AG04450 (cell line): Measurements from ENCODE around the gene USH2A. TPM values are rescaled to one million over a fixed set of nuclear protein-coding genes. Genes with fewer than 3 reads are reported as not detected.
"Not testable (repeated sequence)": the region's sequence is repeated elsewhere in the genome, so short reads cannot be mapped to it uniquely, and the experiment has no call there.

Experiments
- CTCF ChIA-PET: fragments of 300-600, 350-600 bp; formaldehyde crosslinking; extraction: SDS; loops from one replicate; lab custom pipeline; 2022; ENCODE audit warnings: antibody characterized with exemption, inconsistent platforms; lab: Charles Lee
- POLR2A ChIA-PET: fragments of 350-600 bp; formaldehyde crosslinking; extraction: SDS; loops from one replicate; lab custom pipeline; 2021; ENCODE audit warnings: antibody characterized with exemption, inconsistent platforms; lab: Yijun Ruan, JAX
- DNase-seq: peaks from one replicate; pipeline ENCODE4 v3.0.0-alpha.2; 2011; ENCODE audit warnings: low read depth, low spot score
- H3K27ac ChIP-seq: one replicate; pipeline ENCODE4 v1.5.1; 2012; ENCODE audit warnings: low read depth, low read length, control low read depth
- H3K27me3 ChIP-seq: one replicate; pipeline ENCODE4 v1.6.0; 2012; ENCODE audit warnings: low read length; ENCODE audit not compliant: control insufficient read depth, insufficient read depth
- H3K4me3 ChIP-seq: 2 replicates; pipeline ENCODE4 v1.5.1; 2011; ENCODE audit warnings: mild to moderate bottlenecking, low read depth, low read length, control low read depth
- H3K9me3 ChIP-seq: 2 replicates; pipeline ENCODE4 v1.5.1; 2012; ENCODE audit warnings: low read length; ENCODE audit not compliant: control insufficient read depth, insufficient read depth
- polyA plus RNA-seq: library from polyadenylated mRNA; depleted of rRNA; stranded (reverse); fragments of >200 nt; gene quantifications from 2 replicates; pipeline ENCODE4 v1.2.3, GENCODE V29; 2011
- TF ChIP-seq, protein P1 (sequence below): IDR thresholded peaks from 2 replicates; pipeline ENCODE4 v1.5.1; 2011; ENCODE audit warnings: low read depth, low read length, control low read depth, inconsistent platforms

USH2A gene
- polyA plus RNA-seq, 1 experiment = 0.01 TPM

DNA sequence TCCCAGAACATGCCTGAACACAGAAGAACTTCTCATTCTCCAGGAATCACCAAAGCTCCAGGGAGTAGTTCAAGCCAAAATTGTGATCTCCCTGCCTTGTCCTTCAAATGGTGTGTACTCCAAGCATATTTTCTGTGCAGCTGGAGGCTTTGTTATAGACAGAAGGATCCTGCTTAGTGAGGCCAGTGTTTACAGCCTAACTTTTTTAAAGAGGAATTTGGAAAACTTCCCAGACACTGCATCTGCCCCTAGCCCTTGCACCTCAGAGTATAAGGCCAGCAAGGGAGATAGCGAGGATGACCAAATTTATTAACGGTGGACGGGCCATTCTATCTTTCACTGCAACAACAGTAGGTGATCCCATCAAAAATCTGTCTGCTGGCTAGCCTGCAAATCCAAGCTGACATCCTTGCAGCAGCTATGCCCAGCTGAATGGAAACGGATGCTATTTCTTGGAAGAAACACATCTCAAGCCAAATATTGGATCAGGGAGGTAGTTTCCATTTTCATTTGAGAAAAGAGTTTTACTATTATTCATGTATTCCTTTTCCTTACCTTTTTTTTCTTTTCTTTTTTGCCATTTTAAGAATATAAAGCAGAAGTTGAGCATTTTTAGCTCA, 249.8 kb downstream of the USH2A start:
- ChIA-PET POLR2A (no interaction called here), CTCF (interaction anchor here (0.6 to 2.8 kb wide), 5 partner anchors 10 to 428 kb away, joined by 3 to 19 read pairs (median 4); no protein-coding TSS in a partner anchor)
- Histone ChIP-seq H3K4me3 (no peak overlapping the region), H3K27ac (no peak overlapping the region), H3K9me3 (no peaks in the 10 kb centered on the region), H3K27me3 (no peaks in the 10 kb centered on the region)
- TF ChIP-seq, protein P1, sequence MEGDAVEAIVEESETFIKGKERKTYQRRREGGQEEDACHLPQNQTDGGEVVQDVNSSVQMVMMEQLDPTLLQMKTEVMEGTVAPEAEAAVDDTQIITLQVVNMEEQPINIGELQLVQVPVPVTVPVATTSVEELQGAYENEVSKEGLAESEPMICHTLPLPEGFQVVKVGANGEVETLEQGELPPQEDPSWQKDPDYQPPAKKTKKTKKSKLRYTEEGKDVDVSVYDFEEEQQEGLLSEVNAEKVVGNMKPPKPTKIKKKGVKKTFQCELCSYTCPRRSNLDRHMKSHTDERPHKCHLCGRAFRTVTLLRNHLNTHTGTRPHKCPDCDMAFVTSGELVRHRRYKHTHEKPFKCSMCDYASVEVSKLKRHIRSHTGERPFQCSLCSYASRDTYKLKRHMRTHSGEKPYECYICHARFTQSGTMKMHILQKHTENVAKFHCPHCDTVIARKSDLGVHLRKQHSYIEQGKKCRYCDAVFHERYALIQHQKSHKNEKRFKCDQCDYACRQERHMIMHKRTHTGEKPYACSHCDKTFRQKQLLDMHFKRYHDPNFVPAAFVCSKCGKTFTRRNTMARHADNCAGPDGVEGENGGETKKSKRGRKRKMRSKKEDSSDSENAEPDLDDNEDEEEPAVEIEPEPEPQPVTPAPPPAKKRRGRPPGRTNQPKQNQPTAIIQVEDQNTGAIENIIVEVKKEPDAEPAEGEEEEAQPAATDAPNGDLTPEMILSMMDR = no peak
- DNase-seq = peak; percentile 18

DNA sequence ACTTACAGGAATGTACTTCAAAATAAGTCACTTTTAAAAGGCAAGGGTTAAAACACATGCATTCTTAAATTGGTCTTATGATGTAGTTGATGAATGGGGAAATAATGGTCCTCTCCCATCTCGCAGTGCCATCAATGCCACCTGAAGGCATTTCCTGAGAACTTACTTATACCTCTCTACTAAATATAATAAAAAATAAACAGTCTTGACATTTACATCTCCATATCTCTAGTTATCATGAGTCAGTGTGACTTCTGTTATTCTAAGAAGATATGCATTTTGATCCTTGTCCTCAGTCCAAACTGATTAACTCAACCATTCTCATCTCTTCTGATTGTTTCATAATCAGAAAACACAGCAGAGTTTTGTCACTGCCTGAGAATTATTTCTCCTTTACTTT, 253.9 kb downstream of the USH2A start:
- Histone ChIP-seq H3K9me3 (no peaks in the 10 kb centered on the region), H3K4me3 (no peak overlapping the region), H3K27ac (no peak overlapping the region), H3K27me3 (no peaks in the 10 kb centered on the region)
- TF ChIP-seq, protein P1 = no peak
- no peak for DNase-seq
- ChIA-PET CTCF (no interaction called here), POLR2A (no interaction called here)

DNA sequence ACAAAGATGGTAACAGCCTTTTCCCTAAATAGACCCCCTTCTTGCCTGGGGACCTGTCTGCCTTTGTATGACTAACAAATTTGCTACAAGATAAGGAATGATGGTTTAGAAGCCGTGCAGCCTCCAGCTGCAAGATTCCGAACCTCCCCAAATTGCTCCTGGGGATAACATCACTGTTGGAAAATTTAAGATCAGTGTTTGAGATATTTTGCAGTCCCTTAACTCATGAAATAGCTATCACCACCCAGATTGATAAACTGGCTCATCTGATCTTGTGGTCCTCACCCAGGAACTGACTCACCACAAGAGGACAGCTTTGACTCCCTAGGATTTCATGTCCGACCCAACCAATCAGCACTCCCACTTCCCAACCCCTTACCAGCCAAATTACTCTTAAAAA, 254.7 kb downstream of the USH2A start:
- Histone ChIP-seq H3K27ac (no peak overlapping the region), H3K27me3 (no peaks in the 10 kb centered on the region), H3K9me3 (no peaks in the 10 kb centered on the region), H3K4me3 (no peak overlapping the region)
- CTCF ChIA-PET = interaction anchor here (0.6 kb wide), 1 partner anchor 500 kb away, joined by 3 read pairs; no protein-coding TSS in a partner anchor
- POLR2A ChIA-PET = no interaction called here
- TF ChIP-seq, protein P1 = no peak
- no peak for DNase-seq

DNA sequence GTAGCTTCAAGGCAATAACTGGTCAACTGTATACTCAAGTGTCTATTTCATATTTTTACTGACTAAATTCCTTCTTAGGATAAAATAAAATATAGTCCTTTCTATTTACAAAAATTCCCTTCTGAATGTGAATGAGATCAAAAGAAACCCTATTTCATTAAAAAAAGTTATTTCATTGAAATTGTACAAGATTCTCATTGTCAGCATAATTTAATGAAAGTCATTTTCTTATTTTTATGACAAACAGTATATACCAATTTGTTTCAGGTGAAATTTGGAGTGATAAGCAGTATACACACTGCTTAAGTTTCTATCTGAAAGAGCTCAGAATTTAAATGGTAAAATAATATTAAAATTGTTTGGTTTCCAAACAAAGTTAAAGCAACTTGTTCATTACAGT, 269.2 kb downstream of the USH2A start:
- POLR2A ChIA-PET = no interaction called here
- CTCF ChIA-PET = interaction anchor here (1.2 kb wide), 1 partner anchor 67 kb away, joined by 3 read pairs; no protein-coding TSS in a partner anchor
- Histone ChIP-seq H3K9me3 (no peaks in the 10 kb centered on the region), H3K27ac (no peak overlapping the region), H3K4me3 (no peak overlapping the region), H3K27me3 (no peaks in the 10 kb centered on the region)
- TF ChIP-seq, protein P1 = no peak
- DNase-seq = no peak

DNA sequence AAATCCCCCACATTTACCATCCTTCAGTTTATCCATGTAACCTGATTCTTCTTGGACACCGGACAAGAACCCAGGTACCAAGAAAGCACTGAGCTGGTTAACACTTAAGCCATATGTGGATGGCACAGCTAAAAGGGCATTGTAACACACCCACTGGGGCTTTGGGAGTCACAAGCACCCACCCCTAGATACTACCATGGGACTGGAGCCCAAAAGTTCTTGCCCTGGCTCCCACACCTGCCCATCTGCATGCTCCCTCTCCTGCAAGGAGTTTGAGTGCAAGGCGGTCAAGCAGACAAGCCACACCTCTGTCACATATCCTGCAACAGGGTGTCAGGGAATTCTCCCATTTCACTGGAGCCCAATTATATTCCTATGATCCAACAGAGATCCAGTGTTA, 270.1 kb downstream of the USH2A start:
- TF ChIP-seq, protein P1 = no peak
- DNase-seq = no peak
- Histone ChIP-seq H3K27me3 (no peaks in the 10 kb centered on the region), H3K27ac (no peak overlapping the region), H3K9me3 (no peaks in the 10 kb centered on the region), H3K4me3 (no peak overlapping the region)
- POLR2A ChIA-PET = no interaction called here
- CTCF ChIA-PET = interaction anchor here (1.2 kb wide), 1 partner anchor 68 kb away, joined by 3 read pairs; no protein-coding TSS in a partner anchor

DNA sequence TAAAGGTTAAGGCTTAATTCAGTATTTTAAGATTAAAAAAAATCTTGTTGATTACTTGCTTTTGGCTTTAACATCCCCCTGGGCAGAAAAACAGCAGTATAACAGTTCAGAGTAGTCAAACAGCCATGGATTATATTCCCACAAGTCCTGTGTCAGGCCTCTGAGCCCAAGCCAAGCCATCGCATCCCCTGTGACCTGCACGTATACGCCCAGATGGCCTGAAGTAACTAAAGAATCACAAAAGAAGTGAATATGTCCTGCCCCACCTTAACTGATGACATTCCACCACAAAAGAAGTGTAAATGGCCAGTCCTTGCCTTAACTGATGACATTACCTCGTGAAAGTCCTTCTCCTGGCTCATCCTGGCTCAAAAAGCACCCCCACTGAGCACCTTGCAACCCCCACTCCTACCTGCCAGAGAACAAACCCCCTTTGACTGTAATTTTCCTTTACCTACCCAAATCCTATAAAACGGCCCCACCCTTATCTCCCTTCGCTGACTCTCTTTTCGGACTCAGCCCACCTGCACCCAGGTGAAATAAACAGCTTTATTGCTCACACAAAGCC, 277.7 kb downstream of the USH2A start:
- H3K27ac ChIP-seq, DNase-seq, POLR2A ChIA-PET, CTCF ChIA-PET, H3K9me3 ChIP-seq, H3K27me3 ChIP-seq, H3K4me3 ChIP-seq: not testable (repeated sequence)
